Memory B cell (primary cell): ENCODE data around the gene GRIN2A.

Experiments
- ATAC-seq: fragments of 150-1000 bp; cut with Tn5 transposase; 2 replicates; pipeline ENCODE4 v1.10.0; 2021; ENCODE audit warnings: low read depth, mild to moderate bottlenecking, moderate library complexity
- DNase-seq, 2 donors: peaks; one replicate each; pipeline ENCODE4 v3.0.0; 2022; ENCODE audit warnings: low spot score in 2 of 2
- H3K27ac Mint-ChIP-seq: one replicate; pipeline ENCODE4 v1.8.0; 2022; ENCODE audit warnings: mild to moderate bottlenecking, moderate library complexity, mixed read lengths
- H3K27me3 Mint-ChIP-seq: one replicate; pipeline ENCODE4 v1.8.0; 2022; ENCODE audit warnings: mixed read lengths
- H3K36me3 Mint-ChIP-seq: one replicate; pipeline ENCODE4 v1.8.0; 2022; ENCODE audit warnings: mild to moderate bottlenecking, mixed read lengths
- H3K4me1 Mint-ChIP-seq: one replicate; pipeline ENCODE4 v1.8.0; 2022; ENCODE audit warnings: mixed read lengths
- H3K4me3 Mint-ChIP-seq: one replicate; pipeline ENCODE4 v1.8.0; 2022; ENCODE audit warnings: mild to moderate bottlenecking, moderate library complexity, mixed read lengths
- H3K9me3 Mint-ChIP-seq: one replicate; pipeline ENCODE4 v1.8.0; 2022; ENCODE audit warnings: mixed read lengths

The GRIN2A gene

GRCh38 chr16:10080051-10080772 is 102.0 kb downstream of the GRIN2A start:
- Mint-ChIP-seq H3K4me3 (no peak overlapping the region), H3K9me3 (peaks cover 2% of the 10 kb centered on the region), H3K4me1 (no peaks in the 10 kb centered on the region), H3K36me3 (no peaks in the 10 kb centered on the region), H3K27me3 (peaks cover 14% of the 10 kb centered on the region), H3K27ac (no peak overlapping the region)
- no peak for DNase-seq
- ATAC-seq, result no peak

GRCh38 chr16:10078541-10078949 is 103.7 kb downstream of the GRIN2A start:
- DNase-seq (no peak), ATAC-seq (no peak)
- no peaks in the 10 kb centered on the region for H3K4me1 Mint-ChIP-seq
- H3K27me3 Mint-ChIP-seq, result peaks cover 11% of the 10 kb centered on the region
- no peaks in the 10 kb centered on the region for H3K36me3 Mint-ChIP-seq
- H3K4me3 Mint-ChIP-seq, result no peak overlapping the region
- peaks cover 2% of the 10 kb centered on the region for H3K9me3 Mint-ChIP-seq
- H3K27ac Mint-ChIP-seq, result no peak overlapping the region

- no peaks in the 10 kb centered on the region for H3K36me3 Mint-ChIP-seq
- no peak overlapping the region for H3K27ac Mint-ChIP-seq
- H3K4me3 Mint-ChIP-seq, result no peak overlapping the region
- peaks cover 2% of the 10 kb centered on the region for H3K9me3 Mint-ChIP-seq
- peaks cover 9% of the 10 kb centered on the region for H3K27me3 Mint-ChIP-seq
- no peak for ATAC-seq
- H3K4me1 Mint-ChIP-seq, result no peaks in the 10 kb centered on the region
- DNase-seq, result no peak
Measured at GRCh38 chr16:10077861-10078260, 104.4 kb downstream of the GRIN2A start.

- ATAC-seq, result no peak
- DNase-seq, result no peak
- Mint-ChIP-seq H3K4me3 (no peak overlapping the region), H3K4me1 (no peaks in the 10 kb centered on the region), H3K9me3 (peaks cover 2% of the 10 kb centered on the region), H3K27me3 (peaks cover 7% of the 10 kb centered on the region), H3K36me3 (no peaks in the 10 kb centered on the region), H3K27ac (no peak overlapping the region)
Measured at GRCh38 chr16:10076037-10076436, 106.2 kb downstream of the GRIN2A start.

- Mint-ChIP-seq H3K36me3 (no peaks in the 10 kb centered on the region), H3K27me3 (peaks cover 11% of the 10 kb centered on the region), H3K4me3 (no peak overlapping the region), H3K27ac (no peak overlapping the region), H3K4me1 (no peaks in the 10 kb centered on the region), H3K9me3 (no peaks in the 10 kb centered on the region)
- DNase-seq, result no peak
- ATAC-seq, result no peak
Measured at GRCh38 chr16:10070591-10070990, 111.6 kb downstream of the GRIN2A start.

GRCh38 chr16:10069374-10069773 is 112.9 kb downstream of the GRIN2A start:
- ATAC-seq (no peak), DNase-seq (no peak)
- H3K9me3 Mint-ChIP-seq, result no peaks in the 10 kb centered on the region
- no peak overlapping the region for H3K4me3 Mint-ChIP-seq
- H3K27ac Mint-ChIP-seq, result no peak overlapping the region
- peaks cover 11% of the 10 kb centered on the region for H3K27me3 Mint-ChIP-seq
- H3K4me1 Mint-ChIP-seq, result no peaks in the 10 kb centered on the region
- no peaks in the 10 kb centered on the region for H3K36me3 Mint-ChIP-seq

GRCh38 chr16:10067835-10068234 is 114.4 kb downstream of the GRIN2A start:
- Mint-ChIP-seq H3K9me3 (no peaks in the 10 kb centered on the region), H3K36me3 (no peaks in the 10 kb centered on the region), H3K4me3 (no peak overlapping the region), H3K27me3 (peaks cover 11% of the 10 kb centered on the region), H3K4me1 (no peaks in the 10 kb centered on the region), H3K27ac (no peak overlapping the region)
- no peak for ATAC-seq
- no peak for DNase-seq

GRCh38 chr16:10067406-10067805 is 114.8 kb downstream of the GRIN2A start:
- ATAC-seq, result no peak
- Mint-ChIP-seq H3K4me3 (no peak overlapping the region), H3K27ac (no peak overlapping the region), H3K27me3 (peaks cover 11% of the 10 kb centered on the region), H3K9me3 (no peaks in the 10 kb centered on the region), H3K36me3 (no peaks in the 10 kb centered on the region), H3K4me1 (no peaks in the 10 kb centered on the region)
- DNase-seq, result no peak

- ATAC-seq, result no peak
- Mint-ChIP-seq H3K9me3 (no peaks in the 10 kb centered on the region), H3K36me3 (no peaks in the 10 kb centered on the region), H3K4me3 (no peak overlapping the region), H3K27ac (no peak overlapping the region), H3K4me1 (no peaks in the 10 kb centered on the region), H3K27me3 (peaks cover 7% of the 10 kb centered on the region)
- no peak for DNase-seq
Measured at GRCh38 chr16:10065019-10065418, 117.2 kb downstream of the GRIN2A start.

GRCh38 chr16:10048850-10049249 is 133.4 kb downstream of the GRIN2A start:
- Mint-ChIP-seq H3K27me3 (peaks cover 11% of the 10 kb centered on the region), H3K36me3 (no peaks in the 10 kb centered on the region), H3K4me1 (no peaks in the 10 kb centered on the region), H3K9me3 (peaks cover 4% of the 10 kb centered on the region), H3K4me3 (no peak overlapping the region), H3K27ac (no peak overlapping the region)
- ATAC-seq (no peak), DNase-seq (no peak)

GRCh38 chr16:10045947-10046346 is 136.3 kb downstream of the GRIN2A start:
- ATAC-seq, result no peak
- no peaks in the 10 kb centered on the region for H3K4me1 Mint-ChIP-seq
- DNase-seq, result no peak
- H3K9me3 Mint-ChIP-seq, result peaks cover 4% of the 10 kb centered on the region
- no peak overlapping the region for H3K27ac Mint-ChIP-seq
- H3K4me3 Mint-ChIP-seq, result no peak overlapping the region
- H3K36me3 Mint-ChIP-seq, result no peaks in the 10 kb centered on the region
- H3K27me3 Mint-ChIP-seq, result peaks cover 11% of the 10 kb centered on the region

GRCh38 chr16:10045291-10045775 is 136.9 kb downstream of the GRIN2A start:
- Mint-ChIP-seq H3K36me3 (no peaks in the 10 kb centered on the region), H3K4me1 (no peaks in the 10 kb centered on the region), H3K27me3 (peaks cover 11% of the 10 kb centered on the region), H3K4me3 (no peak overlapping the region), H3K27ac (no peak overlapping the region), H3K9me3 (peaks cover 4% of the 10 kb centered on the region)
- ATAC-seq (no peak), DNase-seq (no peak)

GRCh38 chr16:10040136-10041080 is 141.8 kb downstream of the GRIN2A start:
- H3K27me3 Mint-ChIP-seq, result peaks cover 13% of the 10 kb centered on the region
- no peak overlapping the region for H3K27ac Mint-ChIP-seq
- H3K4me1 Mint-ChIP-seq, result no peaks in the 10 kb centered on the region
- no peaks in the 10 kb centered on the region for H3K36me3 Mint-ChIP-seq
- DNase-seq, result no peak
- no peak for ATAC-seq
- no peak overlapping the region for H3K4me3 Mint-ChIP-seq
- no peaks in the 10 kb centered on the region for H3K9me3 Mint-ChIP-seq
